ENCODE data around the gene TSPAN1. TPM values are rescaled to one million over a fixed set of nuclear protein-coding genes. Genes with fewer than 3 reads are reported as not detected.
A peak's percentile ranks its signal among the peaks of the same experiment; 100 is the strongest.
"Not testable (repeated sequence)": the region's sequence is repeated elsewhere in the genome, so short reads cannot be mapped to it uniquely, and the experiment has no call there.

The TSPAN1 gene
- total RNA-seq, 4 donors from 2014 or later = 228 to 1,657 (median 1,038) TPM

DNA sequence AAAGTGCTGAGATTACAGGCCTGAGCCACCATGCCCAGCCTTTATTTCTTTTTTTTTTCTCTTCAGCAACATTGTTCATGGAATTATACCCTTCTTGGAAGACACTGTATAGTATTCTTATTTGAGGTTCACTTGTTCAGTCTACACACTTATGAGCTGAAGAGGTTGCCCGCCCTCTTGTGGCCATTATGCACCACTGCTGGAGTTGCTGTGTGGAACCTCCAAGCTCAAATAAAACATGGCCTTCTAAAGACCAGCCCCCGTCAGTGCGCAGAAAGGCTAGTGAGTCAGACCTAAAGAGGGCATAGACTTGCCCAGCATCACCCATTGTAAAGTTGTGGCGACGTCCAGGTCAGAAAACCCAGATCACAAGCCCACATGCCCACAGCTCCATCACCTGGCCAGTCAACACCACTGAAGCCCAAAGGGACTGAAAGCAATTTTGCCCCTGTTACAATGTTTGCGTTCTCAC, 48.6 kb downstream of the TSPAN1 start:
- Histone ChIP-seq H3K27ac (no peak overlapping the region), H3K27me3 (no peaks in the 10 kb centered on the region), H3K4me3 (no peak overlapping the region), H3K9me3 (no peaks in the 10 kb centered on the region), H3K4me1 (peaks cover 0 to 8% (median 3%) of the 10 kb centered on the region in 4 donors), H3K36me3 (no peaks in the 10 kb centered on the region)
- in situ Hi-C loops (cut with MboI; ENCODE audit: low pct_ligation_motif_present in 1 of 4, low pct_unique_long_range_greater_than_20kb in 1 of 4, low sequenced_read_pairs in 3 of 4) = no loop called here
- intact Hi-C loops (cut with DNase I; ENCODE audit: low total_unique reads) = no loop called here
- peak; percentile 78 for DNase-seq
- no peak for TF ChIP-seq POLR2A (IDR thresholded peaks at IDR 0.05)
- TF ChIP-seq, protein P1, sequence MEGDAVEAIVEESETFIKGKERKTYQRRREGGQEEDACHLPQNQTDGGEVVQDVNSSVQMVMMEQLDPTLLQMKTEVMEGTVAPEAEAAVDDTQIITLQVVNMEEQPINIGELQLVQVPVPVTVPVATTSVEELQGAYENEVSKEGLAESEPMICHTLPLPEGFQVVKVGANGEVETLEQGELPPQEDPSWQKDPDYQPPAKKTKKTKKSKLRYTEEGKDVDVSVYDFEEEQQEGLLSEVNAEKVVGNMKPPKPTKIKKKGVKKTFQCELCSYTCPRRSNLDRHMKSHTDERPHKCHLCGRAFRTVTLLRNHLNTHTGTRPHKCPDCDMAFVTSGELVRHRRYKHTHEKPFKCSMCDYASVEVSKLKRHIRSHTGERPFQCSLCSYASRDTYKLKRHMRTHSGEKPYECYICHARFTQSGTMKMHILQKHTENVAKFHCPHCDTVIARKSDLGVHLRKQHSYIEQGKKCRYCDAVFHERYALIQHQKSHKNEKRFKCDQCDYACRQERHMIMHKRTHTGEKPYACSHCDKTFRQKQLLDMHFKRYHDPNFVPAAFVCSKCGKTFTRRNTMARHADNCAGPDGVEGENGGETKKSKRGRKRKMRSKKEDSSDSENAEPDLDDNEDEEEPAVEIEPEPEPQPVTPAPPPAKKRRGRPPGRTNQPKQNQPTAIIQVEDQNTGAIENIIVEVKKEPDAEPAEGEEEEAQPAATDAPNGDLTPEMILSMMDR (IDR thresholded peaks at IDR 0.05) = peak; percentile 88 to 93 (median 91)
- 8 to 19% methylated on average over 2 to 6 of the region's 6 CpGs for WGBS, 2 donors (ENCODE audit: low coverage in 1 of 2)

GRCh38 chr1:46224966-46225365, 50.1 kb downstream of the TSPAN1 start:
- Histone ChIP-seq H3K4me3 (no peak overlapping the region), H3K9me3 (no peaks in the 10 kb centered on the region), H3K36me3 (no peaks in the 10 kb centered on the region), H3K27ac (no peak overlapping the region), H3K4me1 (peaks cover 0 to 8% (median 3%) of the 10 kb centered on the region in 4 donors), H3K27me3 (no peaks in the 10 kb centered on the region)
- in situ Hi-C loops (cut with MboI; ENCODE audit: low pct_ligation_motif_present in 1 of 4, low pct_unique_long_range_greater_than_20kb in 1 of 4, low sequenced_read_pairs in 3 of 4) (no loop called here), intact Hi-C loops (cut with DNase I; ENCODE audit: low total_unique reads) (no loop called here)
- 87% methylated on average over 4 of the region's 4 CpGs; no CpG with 5 or more reads in 1 of the 2 donors for WGBS, 2 donors (ENCODE audit: low coverage in 1 of 2)
- TF ChIP-seq, protein P1 (IDR thresholded peaks at IDR 0.05) = no peak
- TF ChIP-seq EP300 (IDR thresholded peaks at IDR 0.05; ENCODE audit: low read depth) = no peak
- TF ChIP-seq POLR2AphosphoS5 (IDR thresholded peaks at IDR 0.05) = no peak
- no peak for TF ChIP-seq POLR2A (IDR thresholded peaks at IDR 0.05)
- DNase-seq = no peak

- H3K9me3 ChIP-seq; in situ Hi-C loops (cut with MboI; ENCODE audit: low pct_ligation_motif_present in 1 of 4, low pct_unique_long_range_greater_than_20kb in 1 of 4, low sequenced_read_pairs in 3 of 4); H3K36me3 ChIP-seq; intact Hi-C loops (cut with DNase I; ENCODE audit: low total_unique reads); H3K4me3 ChIP-seq; H3K27me3 ChIP-seq; H3K27ac ChIP-seq; H3K4me1 ChIP-seq; DNase-seq: not testable (repeated sequence)
- WGBS, 2 donors (ENCODE audit: low coverage in 1 of 2) = 95 to 100% methylated on average over 2 to 3 of the region's 3 CpGs
Measured at GRCh38 chr1:46231231-46231630, 56.3 kb downstream of the TSPAN1 start.

Small RNAs within 50 kb of the gene (small RNA-seq; reads per million reads assigned to genes)
- gene AL672043.1 = 0 reads per million in 4 donors

Other genes with a start within 250 kb of the TSPAN1 start
- 1 to 10 TPM; 3.0 to 5.9 (median 4.7) TPM for gene PIK3R3, start 42.5 kb upstream of the TSPAN1 start, total RNA-seq
- gene P3R3URF, start 1.4 kb downstream of the TSPAN1 start, total RNA-seq = not detected
- 10 to 100 TPM; 13.3 to 35.5 (median 27.6) TPM for gene POMGNT1, start 23.3 kb downstream of the TSPAN1 start, total RNA-seq
- gene LURAP1, start 28.2 kb downstream of the TSPAN1 start, total RNA-seq = 1 to 10 TPM in 3 of 4 donors, not detected in 1; 1.9 to 7.0 (median 2.3) TPM
- gene RAD54L, start 72.7 kb downstream of the TSPAN1 start, total RNA-seq = 10 to 100 TPM in 1 of 4 donors, 1 to 10 TPM in 3; 1.3 to 69.9 (median 3.6) TPM
- 10 to 100 TPM; 43.4 to 64.3 (median 60.5) TPM for gene LRRC41, start 128.5 kb downstream of the TSPAN1 start, total RNA-seq
- 100 to 1,000 TPM; 108 to 575 (median 330) TPM for gene UQCRH, start 128.6 kb downstream of the TSPAN1 start, total RNA-seq
- gene NSUN4, start 165.7 kb downstream of the TSPAN1 start, total RNA-seq = 10 to 100 TPM in 2 of 4 donors, 1 to 10 TPM in 2; 5.6 to 19.7 (median 12.9) TPM
- gene FAAH, start 219.2 kb downstream of the TSPAN1 start, total RNA-seq = 100 to 1,000 TPM in 2 of 4 donors, 10 to 100 TPM in 2; 90.8 to 349 (median 141) TPM